HG03460 (cell line): Measurements from ENCODE around the gene ARHGEF16.

Experiments
- ATAC-seq: cut with Tn5 transposase; IDR thresholded peaks from one replicate; pipeline ENCODE4 v1.9.1; 2021; ENCODE audit not compliant: unreplicated experiment

Gene ARHGEF16

GRCh38 chr1:3453891-3454810 is at the start of gene ARHGEF16:
TSS of gene ARHGEF16 (plus strand) at chr1:3454665. CDS start at chr1:3463085, 8,420 bp downstream.
- ATAC-seq = no peak

GRCh38 chr1:3404801-3405200 is 49.7 kb upstream of the ARHGEF16 start:
- ATAC-seq = no peak

- ATAC-seq = no peak
Measured at GRCh38 chr1:3405491-3405890, 49.0 kb upstream of the ARHGEF16 start.

- ATAC-seq = no peak
Measured at GRCh38 chr1:3405974-3406867, 48.2 kb upstream of the ARHGEF16 start.

GRCh38 chr1:3407021-3407420 is 47.4 kb upstream of the ARHGEF16 start:
- ATAC-seq = no peak

- no peak for ATAC-seq
Measured at GRCh38 chr1:3408751-3409266, 45.7 kb upstream of the ARHGEF16 start.

GRCh38 chr1:3409366-3410141 is 44.9 kb upstream of the ARHGEF16 start:
- ATAC-seq = no peak

- ATAC-seq = no peak
Measured at GRCh38 chr1:3410142-3410925, 44.1 kb upstream of the ARHGEF16 start.

- no peak for ATAC-seq
Measured at GRCh38 chr1:3411806-3412205, 42.7 kb upstream of the ARHGEF16 start.

GRCh38 chr1:3412376-3412775 is 42.1 kb upstream of the ARHGEF16 start:
- no peak for ATAC-seq

- no peak for ATAC-seq
Measured at GRCh38 chr1:3413975-3414710, 40.3 kb upstream of the ARHGEF16 start.

GRCh38 chr1:3415260-3416090 is 39.0 kb upstream of the ARHGEF16 start:
- ATAC-seq = no peak

- no peak for ATAC-seq
Measured at GRCh38 chr1:3417082-3417739, 37.3 kb upstream of the ARHGEF16 start.

GRCh38 chr1:3417934-3418333 is 36.5 kb upstream of the ARHGEF16 start:
- no peak for ATAC-seq

GRCh38 chr1:3418600-3418999 is 35.9 kb upstream of the ARHGEF16 start:
- no peak for ATAC-seq

GRCh38 chr1:3419415-3420204 is 34.9 kb upstream of the ARHGEF16 start:
- ATAC-seq = no peak
